PC-3 (cell line): ENCODE measurements around the gene CEP19. TPM values are rescaled to one million over a fixed set of nuclear protein-coding genes. Genes with fewer than 3 reads are reported as not detected.

Experiments used
- ATAC-seq: fragments of 200-7000 bp; cut with Tn5 transposase; 2 replicates; pipeline ENCODE4 v1.9.1; 2020; ENCODE audit warnings: mild to moderate bottlenecking, moderate library complexity
- BruUV-seq: library from RNA; stranded (reverse); fragments of 400-500 nt; replicated peaks from 2 replicates; lab custom pipeline; 2021; lab: Mats Ljungman, UMichigan
- CTCF ChIA-PET: fragments of 300-600 bp; sonication (Branson Sonifier 250); formaldehyde crosslinking; loops from one replicate; lab custom pipeline; 2022; ENCODE audit warnings: antibody characterized with exemption; lab: Charles Lee
- POLR2A ChIA-PET: fragments of 300-600 bp; sonication (Branson Sonifier 250); formaldehyde crosslinking; loops from one replicate; lab custom pipeline; 2022; ENCODE audit warnings: antibody characterized with exemption; ENCODE audit not compliant: unreplicated experiment; lab: Charles Lee
- DNase-seq: peaks from one replicate; pipeline ENCODE4 v3.0.0-alpha.2; 2015
- H2AFZ ChIP-seq: fragments of 300-600 bp; sonication (generic); 2 replicates; pipeline ENCODE4 v1.6.0; 2016; ENCODE audit warnings: antibody characterized with exemption, low read length
- H3F3A ChIP-seq: fragments of 300-600 bp; sonication (generic); one replicate; pipeline ENCODE4 v1.6.0; 2017; ENCODE audit warnings: antibody characterized with exemption, low read length, control low read depth, mild to moderate bottlenecking; ENCODE audit not compliant: unreplicated experiment
- H3K27ac ChIP-seq: fragments of 300-600 bp; sonication (generic); 2 replicates; pipeline ENCODE4 v1.5.1; 2016; ENCODE audit warnings: mild to moderate bottlenecking, low read length
- H3K27me3 ChIP-seq: fragments of 300-600 bp; sonication (generic); 2 replicates; pipeline ENCODE4 v1.6.1; 2016; ENCODE audit warnings: low read length, mixed read lengths
- H3K36me3 ChIP-seq: fragments of 300-600 bp; sonication (generic); 2 replicates; pipeline ENCODE4 v1.6.1; 2016; ENCODE audit warnings: low read depth, mixed run types, low read length, mixed read lengths
- H3K4me1 ChIP-seq: fragments of 300-600 bp; sonication (generic); 2 replicates; pipeline ENCODE4 v1.5.1; 2016; ENCODE audit warnings: low read length; ENCODE audit not compliant: insufficient read depth
- H3K4me2 ChIP-seq: fragments of 300-600 bp; sonication (generic); 2 replicates; pipeline ENCODE4 v1.6.0; 2016; ENCODE audit warnings: low read length
- H3K4me3 ChIP-seq: fragments of 300-600 bp; sonication (generic); 2 replicates; pipeline ENCODE4 v1.5.1; 2016; ENCODE audit warnings: mild to moderate bottlenecking, low read length, mixed read lengths
- H3K79me2 ChIP-seq: fragments of 300-600 bp; sonication (generic); 2 replicates; pipeline ENCODE4 v1.6.1; 2017; ENCODE audit warnings: low read length, mixed read lengths
- H3K9ac ChIP-seq: fragments of 300-600 bp; sonication (generic); 2 replicates; pipeline ENCODE4 v1.6.0; 2016; ENCODE audit warnings: mild to moderate bottlenecking, low read length
- H3K9me2 ChIP-seq: fragments of 300-600 bp; sonication (generic); replicated peaks from 2 replicates; pipeline ENCODE4 v1.6.1; 2016; ENCODE audit warnings: mixed run types, low read length, mixed read lengths
- H3K9me3 ChIP-seq: fragments of 300-600 bp; sonication (generic); 2 replicates; pipeline ENCODE4 v1.6.1; 2016; ENCODE audit warnings: low read length, mixed read lengths
- H4K20me1 ChIP-seq: fragments of 300-600 bp; sonication (generic); 2 replicates; pipeline ENCODE4 v1.6.1; 2016; ENCODE audit warnings: low read length, mixed read lengths
- EZH2 ChIP-seq: fragments of 300-600 bp; sonication (generic); IDR thresholded peaks from one replicate; pipeline ENCODE4 v1.6.1; 2017; ENCODE audit warnings: antibody characterized with exemption, mild to moderate bottlenecking, low read length; ENCODE audit not compliant: unreplicated experiment
- EZH2phosphoT487 ChIP-seq: fragments of 300-600 bp; sonication (generic); IDR thresholded peaks from 2 replicates; pipeline ENCODE4 v1.6.1; 2018; ENCODE audit warnings: mild to moderate bottlenecking, antibody characterized with exemption, low read length, borderline replicate concordance
- intact Hi-C: fragments of 100-400 bp; cut with micrococcal nuclease; formaldehyde crosslinking; loops from 2 replicates; pipeline ENCODE4 v1.9.0; 2023
- total RNA-seq: library from RNA; depleted of rRNA; stranded (reverse); fragments of >200 nt; gene quantifications from 2 replicates; pipeline ENCODE4 v1.2.3, GENCODE V29; 2014
- TF ChIP-seq, protein P1 (sequence below): fragments of 300-600 bp; sonication (generic); conservative IDR thresholded peaks from 2 replicates; pipeline ENCODE4 v1.5.1; 2017; ENCODE audit warnings: antibody characterized with exemption, low read depth, mild to moderate bottlenecking, low read length

Gene CEP19
- total RNA-seq, 1 experiment from 2014 or later = 2.6 TPM

DNA sequence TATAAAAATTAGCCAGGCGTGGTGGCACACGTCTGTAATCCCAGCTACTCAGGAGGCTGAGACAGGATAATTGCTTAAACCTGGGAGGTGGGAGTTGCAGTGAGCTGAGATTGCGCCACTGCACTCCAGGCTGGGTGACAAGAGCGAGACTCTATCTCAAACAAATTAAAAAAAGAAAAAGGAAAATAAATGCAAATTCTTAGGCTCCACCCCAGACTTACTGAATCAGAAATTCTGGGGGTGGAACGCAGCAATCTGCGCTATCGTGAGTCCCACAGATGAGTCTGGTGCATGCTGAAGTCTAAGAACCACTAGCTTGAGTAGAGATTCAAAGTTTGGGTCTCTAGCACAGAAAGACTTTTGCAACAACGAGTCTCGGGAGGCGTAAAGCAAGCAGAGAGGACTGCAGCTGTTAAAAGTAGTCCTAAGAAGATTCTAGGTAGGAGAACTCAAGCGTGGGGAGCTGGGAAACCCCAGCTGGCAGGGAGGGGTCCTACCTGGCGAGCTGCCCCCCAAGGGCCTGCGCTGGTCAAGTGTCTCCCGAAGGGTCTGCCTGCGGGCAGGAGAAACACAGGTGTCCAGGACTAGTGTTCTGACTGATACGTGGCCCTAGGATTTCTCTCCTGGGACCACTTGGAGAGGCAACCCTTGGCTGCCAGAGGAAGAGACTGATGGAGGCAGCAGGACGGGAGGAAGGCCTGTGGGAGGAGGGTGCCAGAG, 21.9 kb downstream of the CEP19 start:
- H3K4me2 ChIP-seq = no peak overlapping the region
- H2AFZ ChIP-seq = no peak overlapping the region
- no peak overlapping the region for H3K4me3 ChIP-seq
- no peaks in the 10 kb centered on the region for H3K36me3 ChIP-seq
- H4K20me1 ChIP-seq = no peaks in the 10 kb centered on the region
- TF ChIP-seq, protein P1, sequence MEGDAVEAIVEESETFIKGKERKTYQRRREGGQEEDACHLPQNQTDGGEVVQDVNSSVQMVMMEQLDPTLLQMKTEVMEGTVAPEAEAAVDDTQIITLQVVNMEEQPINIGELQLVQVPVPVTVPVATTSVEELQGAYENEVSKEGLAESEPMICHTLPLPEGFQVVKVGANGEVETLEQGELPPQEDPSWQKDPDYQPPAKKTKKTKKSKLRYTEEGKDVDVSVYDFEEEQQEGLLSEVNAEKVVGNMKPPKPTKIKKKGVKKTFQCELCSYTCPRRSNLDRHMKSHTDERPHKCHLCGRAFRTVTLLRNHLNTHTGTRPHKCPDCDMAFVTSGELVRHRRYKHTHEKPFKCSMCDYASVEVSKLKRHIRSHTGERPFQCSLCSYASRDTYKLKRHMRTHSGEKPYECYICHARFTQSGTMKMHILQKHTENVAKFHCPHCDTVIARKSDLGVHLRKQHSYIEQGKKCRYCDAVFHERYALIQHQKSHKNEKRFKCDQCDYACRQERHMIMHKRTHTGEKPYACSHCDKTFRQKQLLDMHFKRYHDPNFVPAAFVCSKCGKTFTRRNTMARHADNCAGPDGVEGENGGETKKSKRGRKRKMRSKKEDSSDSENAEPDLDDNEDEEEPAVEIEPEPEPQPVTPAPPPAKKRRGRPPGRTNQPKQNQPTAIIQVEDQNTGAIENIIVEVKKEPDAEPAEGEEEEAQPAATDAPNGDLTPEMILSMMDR = no peak
- no peak for TF ChIP-seq EZH2
- TF ChIP-seq EZH2phosphoT487 = no peak
- intact Hi-C loops = loop anchor here (5.0 to 10.0 kb wide), 2 partner anchors 153 to 435 kb away; no protein-coding TSS in a partner anchor
- no peaks in the 10 kb centered on the region for H3K9me3 ChIP-seq
- H3K79me2 ChIP-seq = no peaks in the 10 kb centered on the region
- BruUV-seq = no TSS peak
- H3K27me3 ChIP-seq = no peaks in the 10 kb centered on the region
- ChIA-PET CTCF (no interaction called here), POLR2A (interaction anchor here (0.6 kb wide), 1 partner anchor 115 kb away, joined by 3 read pairs; no protein-coding TSS in a partner anchor)
- no peaks in the 10 kb centered on the region for H3K9me2 ChIP-seq
- no peak for ATAC-seq
- no peak overlapping the region for H3K9ac ChIP-seq
- H3F3A ChIP-seq = no peaks in the 10 kb centered on the region
- H3K27ac ChIP-seq = no peak overlapping the region
- DNase-seq = no peak
- no peaks in the 10 kb centered on the region for H3K4me1 ChIP-seq

DNA sequence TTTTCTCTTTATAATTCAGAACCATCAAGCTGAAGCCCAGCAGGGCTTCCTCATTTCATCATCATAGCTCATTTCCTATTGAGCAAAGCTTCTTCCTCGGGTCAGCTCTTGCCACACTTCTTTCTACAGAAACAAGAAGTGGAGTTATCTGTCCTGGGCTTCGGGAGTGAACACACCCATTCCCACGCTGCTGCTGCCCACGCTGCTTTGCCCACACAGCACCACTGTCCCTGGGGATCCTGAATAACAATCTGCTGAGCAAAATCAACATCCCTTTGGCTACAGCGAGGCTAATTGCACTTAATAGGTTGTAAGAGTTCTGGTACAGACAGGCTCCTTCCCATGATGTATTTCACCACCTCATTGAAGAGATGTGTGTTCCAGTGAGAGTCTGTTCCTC, 23.7 kb downstream of the CEP19 start:
- no peaks in the 10 kb centered on the region for H3K9me2 ChIP-seq
- no peak overlapping the region for H3K9ac ChIP-seq
- intact Hi-C loops = loop anchor here (5.0 to 10.0 kb wide), 2 partner anchors 151 to 434 kb away; no protein-coding TSS in a partner anchor
- H3K4me1 ChIP-seq = no peaks in the 10 kb centered on the region
- CTCF ChIA-PET = no interaction called here
- no peaks in the 10 kb centered on the region for H4K20me1 ChIP-seq
- POLR2A ChIA-PET = interaction anchor here (0.6 kb wide), 1 partner anchor 9 kb away, joined by 9 read pairs; no protein-coding TSS in a partner anchor
- H3K27ac ChIP-seq = no peak overlapping the region
- no peaks in the 10 kb centered on the region for H3K27me3 ChIP-seq
- H3F3A ChIP-seq = no peaks in the 10 kb centered on the region
- no peaks in the 10 kb centered on the region for H3K79me2 ChIP-seq
- H2AFZ ChIP-seq = peak overlapping the region; percentile 35
- H3K4me3 ChIP-seq = no peak overlapping the region
- ATAC-seq (no peak), DNase-seq (no peak)
- BruUV-seq = no TSS peak
- H3K4me2 ChIP-seq = no peak overlapping the region
- TF ChIP-seq EZH2 (no peak), EZH2phosphoT487 (no peak)
- TF ChIP-seq, protein P1 = no peak
- no peaks in the 10 kb centered on the region for H3K36me3 ChIP-seq
- no peaks in the 10 kb centered on the region for H3K9me3 ChIP-seq

DNA sequence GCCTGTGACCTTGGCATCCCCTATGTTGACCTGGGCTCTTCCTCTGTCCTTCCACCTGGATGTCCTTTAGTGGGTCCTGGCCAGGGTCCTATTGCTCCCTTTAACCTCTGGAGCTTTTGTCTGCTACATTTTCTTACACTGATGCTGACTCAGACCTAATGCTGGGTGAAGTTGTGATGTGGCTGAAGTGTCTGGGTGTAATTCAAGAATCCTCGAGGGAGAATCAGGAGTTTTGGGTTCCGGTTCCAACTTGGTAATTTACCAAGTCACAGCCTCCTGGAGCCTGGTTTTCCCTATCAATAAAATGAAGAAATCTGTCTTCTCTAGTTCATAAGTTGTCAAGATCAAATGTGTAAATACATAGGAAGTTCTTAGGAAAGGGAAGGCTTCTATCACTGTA, 25.6 kb downstream of the CEP19 start:
- H3K9ac ChIP-seq = no peak overlapping the region
- intact Hi-C loops = loop anchor here (5.0 to 10.0 kb wide), 2 partner anchors 149 to 432 kb away; no protein-coding TSS in a partner anchor
- CTCF ChIA-PET = interaction anchor here (0.6 to 1.1 kb wide), 2 partner anchors 10 to 54 kb away, joined by 3 to 11 read pairs; no protein-coding TSS in a partner anchor

More for the DNA sequence above, 25.6 kb downstream of the CEP19 start:
- Histone ChIP-seq H3K27ac (no peak overlapping the region), H3K27me3 (no peaks in the 10 kb centered on the region), H4K20me1 (no peaks in the 10 kb centered on the region), H3K4me1 (no peaks in the 10 kb centered on the region), H3K9me2 (no peaks in the 10 kb centered on the region), H3K36me3 (no peaks in the 10 kb centered on the region), H3K9me3 (no peaks in the 10 kb centered on the region), H3K4me3 (no peak overlapping the region), H3F3A (no peaks in the 10 kb centered on the region), H3K79me2 (no peaks in the 10 kb centered on the region), H3K4me2 (no peak overlapping the region), H2AFZ (no peak overlapping the region)
- POLR2A ChIA-PET = no interaction called here
- ATAC-seq = no peak
- no TSS peak for BruUV-seq
- TF ChIP-seq EZH2phosphoT487 (no peak), EZH2 (no peak)
- TF ChIP-seq, protein P1 = no peak
- no peak for DNase-seq
